Aorta (tissue), 5 donors: ENCODE data around the gene C12orf57. TPM values are rescaled to one million over a fixed set of nuclear protein-coding genes. Genes with fewer than 3 reads are reported as not detected.
A peak's percentile ranks its signal among the peaks of the same experiment; 100 is the strongest.

Experiments
- ATAC-seq: fragments of 200-7000 bp; cut with Tn5 transposase; one replicate; pipeline ENCODE4 v1.9.1; 2022; ENCODE audit warnings: moderate library complexity; ENCODE audit not compliant: low FRiP score
- DNase-seq, 2 donors: peaks; one replicate each; pipeline ENCODE4 v3.0.0-alpha.2; 2020
- H3K27ac ChIP-seq, 2 donors: one replicate each; pipeline ENCODE4 v1.5.1; 2013; ENCODE audit warnings: low read length in 2 of 2, mild to moderate bottlenecking in 2 of 2, moderate library complexity in 2 of 2, control low read depth in 1 of 2, inconsistent platforms in 1 of 2, low read depth in 1 of 2
- H3K27me3 ChIP-seq, 2 donors: one replicate each; pipeline ENCODE4 v1.6.1; 2013; ENCODE audit warnings: control low read depth in 1 of 2, low read length in 1 of 2, mild to moderate bottlenecking in 1 of 2, moderate library complexity in 1 of 2; ENCODE audit not compliant: insufficient read depth in 2 of 2, control insufficient read depth in 1 of 2
- H3K36me3 ChIP-seq, 2 donors: one replicate each; pipeline ENCODE4 v1.6.1; 2013; ENCODE audit warnings: control low read depth in 1 of 2, low read length in 1 of 2, mild to moderate bottlenecking in 1 of 2; ENCODE audit not compliant: insufficient read depth in 2 of 2, control insufficient read depth in 1 of 2
- H3K4me1 ChIP-seq, 2 donors: one replicate each; pipeline ENCODE4 v1.6.1; 2013; ENCODE audit warnings: low read length in 2 of 2, control low read depth in 1 of 2, mild to moderate bottlenecking in 1 of 2, moderate library complexity in 1 of 2; ENCODE audit not compliant: insufficient read depth in 2 of 2, control insufficient read depth in 1 of 2
- H3K4me3 ChIP-seq, 2 donors: one replicate each; pipeline ENCODE4 v1.5.1; 2013; ENCODE audit warnings: low read length in 2 of 2, control low read depth in 1 of 2, mild to moderate bottlenecking in 1 of 2
- H3K9me3 ChIP-seq: one replicate; pipeline ENCODE4 v1.6.1; 2013; ENCODE audit warnings: mild to moderate bottlenecking, low read length; ENCODE audit not compliant: control insufficient read depth
- WGBS, 2 donors: extraction: QIAGEN DNeasy Blood & Tissue Kit; methylation state at CpG; one replicate each; pipeline ENCODE4 v1.1.7; 2013; 5-methylcytosine and 5-hydroxymethylcytosine counted together
- intact Hi-C, 2 donors: fragments of 100-400 bp; cut with DNase I; formaldehyde crosslinking; loops; one replicate each; pipeline versions ENCODE4 v1.14.2 to v1.15.0; 2022
- polyA plus RNA-seq, 2 donors: library from polyadenylated mRNA; stranded (reverse); fragments of 200-250 nt; gene quantifications; one replicate each; pipeline ENCODE4 v1.2.3, GENCODE V29; 2013
- total RNA-seq, 2 donors: library from RNA; stranded (reverse); fragmentation: NEBNext Ultra II Directional; extraction: Animal tissue kit (Norgen Biotek cat#: 25700); gene quantifications; one replicate each; pipeline ENCODE4 v1.2.1, GENCODE V29; 2021
- donor health status: healthy with polysubstance abuse.
- donor health status: Bipolar disorder and iron deficiency.
- donor health status: DM: no; HTN: no; CAD: no.
- donor health status: DM: no; HTN: no; CAD: no.
- donor health status: DM: yes; HTN: yes; CAD: no.

Gene C12orf57
- total and polyA plus RNA-seq, 4 donors, result 197 to 1,017 (median 541) TPM

DNA sequence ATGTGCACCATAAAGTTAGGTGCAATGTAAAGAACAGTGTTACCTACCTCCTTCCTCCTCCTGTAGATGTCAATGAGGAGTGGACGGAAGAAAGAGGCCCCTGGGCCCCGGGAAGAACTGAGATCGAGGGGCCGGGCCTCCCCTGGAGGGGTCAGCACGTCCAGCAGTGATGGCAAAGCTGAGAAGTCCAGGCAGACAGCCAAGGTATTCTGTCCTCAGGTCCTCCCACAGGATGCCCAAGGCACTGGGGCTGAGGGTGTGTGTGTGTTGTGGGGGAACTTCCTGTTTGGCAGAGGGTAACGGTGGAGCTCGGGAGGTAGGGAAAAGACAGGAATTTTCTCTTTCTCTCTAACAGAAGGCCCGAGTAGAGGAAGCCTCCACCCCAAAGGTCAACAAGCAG is 9.7 kb upstream of the C12orf57 start:
- WGBS, 2 donors, result 17 to 22% methylated on average over 8 of the region's 8 CpGs
- H3K4me1 ChIP-seq, result no peaks in the 10 kb centered on the region
- H3K27ac ChIP-seq, result peak overlapping the region in 1 of 2 donors; percentile 12
- no peak for DNase-seq
- peaks cover 3 to 5% of the 10 kb centered on the region in 2 donors for H3K36me3 ChIP-seq
- H3K9me3 ChIP-seq, result no peaks in the 10 kb centered on the region
- no peak for ATAC-seq
- intact Hi-C loops, result no loop called here
- no peaks in the 10 kb centered on the region for H3K27me3 ChIP-seq
- H3K4me3 ChIP-seq, result no peak overlapping the region

DNA sequence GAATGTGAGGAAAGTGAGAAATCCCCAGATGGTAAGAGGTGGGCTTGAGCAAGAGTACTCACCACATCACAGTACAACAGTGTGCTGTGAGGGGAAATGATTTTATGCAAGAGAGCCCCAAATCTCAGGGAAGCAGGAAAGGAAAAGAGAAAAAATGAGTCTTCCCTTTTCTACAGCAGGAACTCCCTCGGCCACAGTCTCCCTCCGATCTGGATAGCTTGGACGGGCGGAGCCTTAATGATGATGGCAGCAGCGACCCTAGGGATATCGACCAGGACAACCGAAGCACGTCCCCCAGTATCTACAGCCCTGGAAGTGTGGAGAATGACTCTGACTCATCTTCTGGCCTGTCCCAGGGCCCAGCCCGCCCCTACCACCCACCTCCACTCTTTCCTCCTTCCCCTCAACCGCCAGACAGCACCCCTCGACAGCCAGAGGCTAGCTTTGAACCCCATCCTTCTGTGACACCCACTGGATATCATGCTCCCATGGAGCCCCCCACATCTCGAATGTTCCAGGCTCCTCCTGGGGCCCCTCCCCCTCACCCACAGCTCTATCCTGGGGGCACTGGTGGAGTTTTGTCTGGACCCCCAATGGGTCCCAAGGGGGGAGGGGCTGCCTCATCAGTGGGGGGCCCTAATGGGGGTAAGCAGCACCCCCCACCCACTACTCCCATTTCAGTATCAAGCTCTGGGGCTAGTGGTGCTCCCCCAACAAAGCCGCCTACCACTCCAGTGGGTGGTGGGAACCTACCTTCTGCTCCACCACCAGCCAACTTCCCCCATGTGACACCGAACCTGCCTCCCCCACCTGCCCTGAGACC is 8.2 kb upstream of the C12orf57 start:
- intact Hi-C loops, result no loop called here
- 58 to 61% methylated on average over 14 of the region's 14 CpGs for WGBS, 2 donors
- DNase-seq (no peak), ATAC-seq (no peak)
- H3K4me3 ChIP-seq, result no peak overlapping the region
- no peaks in the 10 kb centered on the region for H3K27me3 ChIP-seq
- H3K27ac ChIP-seq, result no peak overlapping the region
- no peaks in the 10 kb centered on the region for H3K9me3 ChIP-seq
- H3K36me3 ChIP-seq, result peaks cover 3 to 5% of the 10 kb centered on the region in 2 donors
- no peaks in the 10 kb centered on the region for H3K4me1 ChIP-seq

- DNase-seq, result no peak
- Histone ChIP-seq H3K27me3 (no peaks in the 10 kb centered on the region), H3K27ac (no peak overlapping the region), H3K4me3 (no peak overlapping the region), H3K36me3 (peaks cover 3 to 8% of the 10 kb centered on the region in 2 donors), H3K4me1 (no peaks in the 10 kb centered on the region), H3K9me3 (no peaks in the 10 kb centered on the region)
- ATAC-seq, result no peak
- intact Hi-C loops, result no loop called here
- WGBS, 2 donors, result 82 to 86% methylated on average over 3 of the region's 3 CpGs
These were observed 7.6 kb upstream of the C12orf57 start for GRCh38 chr12:6936194-6936635.

GRCh38 chr12:6936636-6937480 is 7.0 kb upstream of the C12orf57 start:
- Histone ChIP-seq H3K9me3 (no peaks in the 10 kb centered on the region), H3K4me3 (peak overlapping the region; percentile 8 to 49), H3K27me3 (no peaks in the 10 kb centered on the region), H3K4me1 (no peaks in the 10 kb centered on the region), H3K36me3 (peaks cover 3 to 8% of the 10 kb centered on the region in 2 donors), H3K27ac (peak overlapping the region; percentile 43 to 53)
- DNase-seq, result no peak
- intact Hi-C loops, result no loop called here
- ATAC-seq, result peak; percentile 22
- WGBS, 2 donors, result 18 to 26% methylated on average over 33 to 36 of the region's 36 CpGs

DNA sequence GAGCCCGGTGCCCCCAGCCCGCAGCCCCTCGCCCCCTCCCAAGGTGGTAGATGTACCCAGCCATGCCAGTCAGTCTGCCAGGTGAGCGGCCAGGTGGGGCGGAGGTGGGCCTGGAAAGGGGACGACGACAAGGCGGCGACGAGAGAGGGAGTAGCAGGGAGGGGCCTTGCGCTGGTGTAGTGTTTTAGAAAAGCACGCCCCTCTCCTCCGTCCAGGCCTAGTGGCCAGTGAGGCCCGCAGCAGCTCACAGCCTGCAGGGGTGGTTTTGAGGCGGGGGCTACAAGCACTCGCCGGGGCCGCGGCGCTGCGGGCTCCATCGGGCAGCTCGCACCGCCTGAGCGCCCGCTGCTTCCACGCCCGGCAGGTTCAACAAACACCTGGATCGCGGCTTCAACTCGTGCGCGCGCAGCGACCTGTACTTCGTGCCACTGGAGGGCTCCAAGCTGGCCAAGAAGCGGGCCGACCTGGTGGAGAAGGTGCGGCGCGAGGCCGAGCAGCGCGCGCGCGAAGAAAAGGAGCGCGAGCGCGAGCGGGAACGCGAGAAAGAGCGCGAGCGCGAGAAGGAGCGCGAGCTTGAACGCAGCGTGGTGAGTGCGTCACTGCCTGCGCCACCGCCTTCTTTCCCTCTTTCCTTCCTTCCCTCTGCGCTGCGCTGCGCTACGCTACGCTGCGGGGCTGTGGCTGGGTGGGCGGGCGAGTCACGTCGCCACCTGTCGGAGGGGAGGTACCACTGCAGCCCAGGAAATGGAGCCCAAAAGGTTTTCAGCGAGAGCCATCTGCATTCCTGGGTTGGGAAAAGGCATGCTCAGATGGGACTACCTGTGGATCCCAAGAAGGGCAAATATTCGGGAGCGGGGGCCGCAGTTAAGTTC is 6.1 kb upstream of the C12orf57 start:
- Histone ChIP-seq H3K4me1 (no peaks in the 10 kb centered on the region), H3K36me3 (peaks cover 3 to 8% of the 10 kb centered on the region in 2 donors), H3K9me3 (no peaks in the 10 kb centered on the region), H3K27me3 (no peaks in the 10 kb centered on the region), H3K4me3 (peak overlapping the region; percentile 8 to 49), H3K27ac (peak overlapping the region; percentile 43 to 53)
- ATAC-seq, result peak; percentile 94
- intact Hi-C loops, result loop anchor here in 1 of 2 donors (2.0 kb wide), 1 partner anchor 69 kb away; no protein-coding TSS in a partner anchor
- WGBS, 2 donors, result 1% methylated on average over 71 to 80 of the region's 80 CpGs
- peak; percentile 96 to 97 for DNase-seq

DNA sequence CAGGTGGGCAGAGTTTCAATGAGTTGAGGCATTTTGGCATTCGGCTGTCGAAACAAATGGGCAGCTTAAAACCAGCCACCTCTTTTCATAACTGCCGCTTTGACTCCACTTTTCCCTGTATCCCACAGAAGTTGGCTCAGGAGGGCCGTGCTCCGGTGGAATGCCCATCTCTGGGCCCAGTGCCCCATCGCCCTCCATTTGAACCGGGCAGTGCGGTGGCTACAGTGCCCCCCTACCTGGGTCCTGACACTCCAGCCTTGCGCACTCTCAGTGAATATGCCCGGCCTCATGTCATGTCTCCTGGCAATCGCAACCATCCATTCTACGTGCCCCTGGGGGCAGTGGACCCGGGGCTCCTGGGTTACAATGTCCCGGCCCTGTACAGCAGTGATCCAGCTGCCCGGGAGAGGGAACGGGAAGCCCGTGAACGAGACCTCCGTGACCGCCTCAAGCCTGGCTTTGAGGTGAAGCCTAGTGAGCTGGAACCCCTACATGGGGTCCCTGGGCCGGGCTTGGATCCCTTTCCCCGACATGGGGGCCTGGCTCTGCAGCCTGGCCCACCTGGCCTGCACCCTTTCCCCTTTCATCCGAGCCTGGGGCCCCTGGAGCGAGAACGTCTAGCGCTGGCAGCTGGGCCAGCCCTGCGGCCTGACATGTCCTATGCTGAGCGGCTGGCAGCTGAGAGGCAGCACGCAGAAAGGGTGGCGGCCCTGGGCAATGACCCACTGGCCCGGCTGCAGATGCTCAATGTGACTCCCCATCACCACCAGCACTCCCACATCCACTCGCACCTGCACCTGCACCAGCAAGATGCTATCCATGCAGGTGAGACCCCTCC is 5.2 kb upstream of the C12orf57 start:
- H3K36me3 ChIP-seq, result peaks cover 3 to 8% of the 10 kb centered on the region in 2 donors
- H3K4me1 ChIP-seq, result no peaks in the 10 kb centered on the region
- no peaks in the 10 kb centered on the region for H3K27me3 ChIP-seq
- ATAC-seq, result no peak
- no peak overlapping the region for H3K4me3 ChIP-seq
- WGBS, 2 donors, result 77 to 81% methylated on average over 32 of the region's 32 CpGs
- no peaks in the 10 kb centered on the region for H3K9me3 ChIP-seq
- H3K27ac ChIP-seq, result peak overlapping the region in 1 of 2 donors; percentile 4
- no peak for DNase-seq
- intact Hi-C loops, result loop anchor here in 1 of 2 donors (2.0 kb wide), 1 partner anchor 70 kb away; no protein-coding TSS in a partner anchor

DNA sequence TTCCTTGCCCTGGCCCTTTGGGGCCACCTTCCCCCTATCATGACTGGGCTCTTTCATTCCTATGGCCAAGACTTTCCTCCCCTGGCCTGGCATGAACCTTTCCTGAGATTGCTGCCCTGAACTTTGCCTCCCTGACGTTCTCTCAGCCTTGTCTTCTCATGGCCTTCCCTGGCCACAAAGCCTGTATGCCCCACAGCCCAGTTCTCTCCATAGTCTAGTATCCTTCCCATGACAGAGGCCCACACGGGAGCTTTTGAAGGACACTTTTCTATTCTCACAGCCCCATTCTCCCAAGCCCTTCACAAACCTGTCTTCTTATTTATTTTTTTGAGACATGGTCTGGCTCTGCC is 4.7 kb upstream of the C12orf57 start:
- H3K9me3 ChIP-seq, result no peaks in the 10 kb centered on the region
- no peak overlapping the region for H3K4me3 ChIP-seq
- DNase-seq, result no peak
- no peak for ATAC-seq
- 58 to 60% methylated on average over 2 of the region's 2 CpGs for WGBS, 2 donors
- no peak overlapping the region for H3K27ac ChIP-seq
- intact Hi-C loops, result loop anchor here in 1 of 2 donors (2.0 kb wide), 1 partner anchor 70 kb away; no protein-coding TSS in a partner anchor
- peaks cover 0 to 7% of the 10 kb centered on the region in 2 donors for H3K36me3 ChIP-seq
- H3K4me1 ChIP-seq, result no peaks in the 10 kb centered on the region
- peaks cover 0 to 4% of the 10 kb centered on the region in 2 donors for H3K27me3 ChIP-seq
